SK-N-MC (cell line): ENCODE data around the gene GTPBP4.
"Not testable (repeated sequence)": the region's sequence is repeated elsewhere in the genome, so short reads cannot be mapped to it uniquely, and the experiment has no call there.

ENCODE experiments used
- DNase-seq: peaks from one replicate; pipeline ENCODE4 v3.0.0-alpha.2; 2011; ENCODE audit warnings: low read depth, low spot score
- H3K27ac ChIP-seq: fragments of 200-600 bp; sonication (generic); 2 replicates; pipeline ENCODE4 v1.5.1; 2016; ENCODE audit warnings: mixed run types
- H3K36me3 ChIP-seq: fragments of 200-600 bp; sonication (generic); 2 replicates; pipeline ENCODE4 v1.6.1; 2017; ENCODE audit warnings: antibody characterized with exemption, low read length, mixed read lengths; ENCODE audit not compliant: insufficient read depth
- H3K4me3 ChIP-seq: fragments of 200-600 bp; sonication (generic); 2 replicates; pipeline ENCODE4 v1.5.1; 2016
- H3K9ac ChIP-seq: fragments of 200-600 bp; sonication (generic); 2 replicates; pipeline ENCODE4 v1.8.0; 2017; ENCODE audit warnings: mixed run types, mixed read lengths; ENCODE audit not compliant: insufficient read length
- H3K9me3 ChIP-seq: fragments of 200-600 bp; sonication (generic); 2 replicates; pipeline ENCODE4 v1.6.1; 2017; ENCODE audit warnings: low read depth, mild to moderate bottlenecking, antibody characterized with exemption, low read length, moderate library complexity, mixed read lengths
- EZH2 ChIP-seq: fragments of 200-600 bp; sonication (generic); IDR thresholded peaks from one replicate; pipeline ENCODE4 v1.6.1; 2017; ENCODE audit warnings: antibody characterized with exemption
- FOXP2 ChIP-seq: optimal IDR thresholded peaks from 2 replicates; pipeline ENCODE3; 2011; ENCODE audit warnings: mild to moderate bottlenecking, moderate library complexity; ENCODE audit not compliant: insufficient read depth; ENCODE audit errors: extremely low read length, control extremely low read depth
- POLR2AphosphoS5 ChIP-seq: IDR thresholded peaks from 2 replicates; pipeline ENCODE4 v1.6.1; 2012; ENCODE audit warnings: mild to moderate bottlenecking, low read depth, low read length, borderline replicate concordance

Gene GTPBP4

GRCh38 chr10:1037098-1037497 lies 48.9 kb downstream of the GTPBP4 start:
- DNase-seq, result no peak
- Histone ChIP-seq H3K27ac (0 out of 2 replicates have a peak overlapping the region, but pooled peaks have one; percentile 42), H3K9ac (no peak overlapping the region), H3K9me3 (no peaks in the 10 kb centered on the region), H3K4me3 (no peak overlapping the region), H3K36me3 (peaks cover 26% of the 10 kb centered on the region)
- TF ChIP-seq EZH2 (no peak), POLR2AphosphoS5 (no peak), FOXP2 (no peak)

GRCh38 chr10:1038769-1039168 lies 50.5 kb downstream of the GTPBP4 start:
- not testable (repeated sequence) for H3K9ac ChIP-seq, DNase-seq, H3K9me3 ChIP-seq, H3K27ac ChIP-seq, H3K4me3 ChIP-seq
- peaks cover 42% of the 10 kb centered on the region for H3K36me3 ChIP-seq

- no peak for DNase-seq
- Histone ChIP-seq H3K9me3 (no peaks in the 10 kb centered on the region), H3K27ac (peak overlapping the region; percentile 46; the same call in 1 of the 2 replicates), H3K36me3 (peaks cover 52% of the 10 kb centered on the region), H3K4me3 (no peak overlapping the region), H3K9ac (no peak overlapping the region)
- TF ChIP-seq EZH2 (no peak), FOXP2 (no peak), POLR2AphosphoS5 (no peak)
Observed at GRCh38 chr10:1040133-1040532, 51.9 kb downstream of the GTPBP4 start.

- Histone ChIP-seq H3K27ac (peak overlapping the region; percentile 36; the same call in 1 of the 2 replicates), H3K4me3 (no peak overlapping the region), H3K9me3 (no peaks in the 10 kb centered on the region), H3K9ac (no peak overlapping the region), H3K36me3 (peaks cover 58% of the 10 kb centered on the region)
- DNase-seq, result no peak
- TF ChIP-seq EZH2 (no peak), POLR2AphosphoS5 (no peak), FOXP2 (no peak)
Observed at GRCh38 chr10:1041514-1041913, 53.3 kb downstream of the GTPBP4 start.

DNA sequence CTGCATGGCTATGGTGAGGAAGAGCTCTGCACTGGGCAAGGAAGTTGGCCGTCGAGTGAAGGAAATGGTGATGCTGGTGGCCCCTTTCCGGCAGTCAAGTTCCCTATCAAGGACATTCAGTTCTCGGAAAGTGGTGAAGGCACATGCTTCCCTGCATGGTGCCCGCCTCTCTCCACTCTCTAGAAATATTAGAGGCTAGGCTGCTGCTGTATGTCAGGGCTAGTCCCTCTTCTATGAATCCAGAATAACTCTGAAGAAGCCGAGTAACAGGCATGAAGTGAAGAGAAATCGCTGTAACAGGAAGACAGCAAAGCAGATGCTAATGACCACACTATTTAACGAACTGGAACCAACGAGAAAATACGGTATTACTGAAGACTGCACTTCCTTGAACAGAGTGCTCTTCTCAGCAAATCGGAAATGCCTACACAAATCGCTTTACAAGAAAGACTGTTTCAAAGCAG lies 55.3 kb downstream of the GTPBP4 start:
- H3K27ac ChIP-seq, result peak overlapping the region; percentile 67
- no peaks in the 10 kb centered on the region for H3K9me3 ChIP-seq
- TF ChIP-seq EZH2 (no peak), POLR2AphosphoS5 (no peak), FOXP2 (no peak)
- DNase-seq, result no peak
- peaks cover 58% of the 10 kb centered on the region for H3K36me3 ChIP-seq
- peak overlapping the region; percentile 26 for H3K9ac ChIP-seq
- peak overlapping the region; percentile 66; the same call in 1 of the 2 replicates for H3K4me3 ChIP-seq

DNA sequence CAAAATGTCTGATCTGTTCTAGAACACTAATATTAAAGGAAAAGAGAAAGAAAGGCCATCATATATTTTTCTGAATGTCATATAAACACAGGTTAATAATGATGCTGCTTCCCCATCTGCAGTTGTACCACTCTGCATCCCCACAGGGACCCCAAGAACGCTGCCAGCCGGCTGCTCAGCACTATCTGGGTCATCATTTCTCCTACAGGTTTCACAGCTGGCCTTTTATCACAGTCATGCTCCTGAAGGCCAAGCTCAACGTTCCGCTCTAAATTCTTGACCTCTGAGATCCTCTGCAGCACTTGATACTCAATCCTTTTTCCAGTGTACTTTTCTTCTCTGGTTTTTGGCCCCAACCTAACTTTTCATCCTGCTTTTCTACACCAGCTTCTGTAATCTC lies 55.9 kb downstream of the GTPBP4 start:
- Histone ChIP-seq H3K9ac (peak overlapping the region; percentile 41), H3K27ac (peak overlapping the region; percentile 67; the same call in 1 of the 2 replicates), H3K36me3 (peaks cover 58% of the 10 kb centered on the region), H3K9me3 (no peaks in the 10 kb centered on the region), H3K4me3 (peak overlapping the region; percentile 66; the same call in 1 of the 2 replicates)
- TF ChIP-seq EZH2 (no peak), POLR2AphosphoS5 (no peak), FOXP2 (no peak)
- no peak for DNase-seq

DNA sequence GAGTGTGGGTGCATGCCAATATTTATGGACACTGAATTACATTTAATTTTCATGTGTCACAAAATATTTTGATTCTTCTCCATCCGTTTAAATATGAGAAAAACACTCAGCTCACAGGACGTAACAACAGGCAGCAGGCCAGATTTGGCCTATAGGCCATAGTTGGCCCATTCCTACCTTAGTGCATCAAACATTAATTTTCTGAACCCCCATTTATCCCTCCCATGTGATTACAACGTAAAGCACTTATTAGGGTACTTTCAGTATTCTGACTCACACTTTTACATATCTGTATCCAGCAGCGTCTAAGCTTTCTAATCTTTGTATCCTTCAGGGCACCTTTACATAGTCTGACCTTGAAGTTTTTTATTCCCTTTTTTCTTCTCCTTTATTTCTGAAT lies 56.7 kb downstream of the GTPBP4 start:
- peak overlapping the region; percentile 50; the same call in 1 of the 2 replicates for H3K27ac ChIP-seq
- TF ChIP-seq FOXP2 (no peak), EZH2 (no peak), POLR2AphosphoS5 (no peak)
- DNase-seq, result no peak
- no peak overlapping the region for H3K9ac ChIP-seq
- H3K36me3 ChIP-seq, result peaks cover 53% of the 10 kb centered on the region
- no peaks in the 10 kb centered on the region for H3K9me3 ChIP-seq
- peak overlapping the region; percentile 66 for H3K4me3 ChIP-seq

DNA sequence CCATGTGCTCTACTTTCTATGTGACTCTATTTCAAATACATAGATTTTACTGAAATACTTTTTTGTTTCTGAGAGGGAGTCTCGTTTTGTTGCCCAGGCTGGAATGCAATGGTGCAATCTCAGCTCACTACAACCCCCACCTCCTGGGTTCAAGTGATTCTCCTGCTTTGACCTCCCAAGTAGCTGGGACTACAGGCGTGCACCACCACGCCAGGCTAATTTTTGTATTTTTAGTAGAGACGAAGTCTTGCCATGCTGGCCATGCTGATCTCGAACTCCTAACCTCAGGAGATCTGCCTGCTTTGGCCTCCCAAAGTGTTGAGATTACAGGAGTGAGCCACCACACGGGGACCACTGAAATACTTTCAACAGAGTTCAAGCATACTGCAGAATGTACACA lies 57.2 kb downstream of the GTPBP4 start:
- Histone ChIP-seq H3K36me3 (peaks cover 48% of the 10 kb centered on the region), H3K9ac (no peak overlapping the region), H3K27ac (peak overlapping the region; percentile 50; the same call in 1 of the 2 replicates), H3K9me3 (no peaks in the 10 kb centered on the region), H3K4me3 (peak overlapping the region; percentile 66)
- no peak for DNase-seq
- no peak for TF ChIP-seq POLR2AphosphoS5
- TF ChIP-seq FOXP2, result no peak
- no peak for TF ChIP-seq EZH2

DNA sequence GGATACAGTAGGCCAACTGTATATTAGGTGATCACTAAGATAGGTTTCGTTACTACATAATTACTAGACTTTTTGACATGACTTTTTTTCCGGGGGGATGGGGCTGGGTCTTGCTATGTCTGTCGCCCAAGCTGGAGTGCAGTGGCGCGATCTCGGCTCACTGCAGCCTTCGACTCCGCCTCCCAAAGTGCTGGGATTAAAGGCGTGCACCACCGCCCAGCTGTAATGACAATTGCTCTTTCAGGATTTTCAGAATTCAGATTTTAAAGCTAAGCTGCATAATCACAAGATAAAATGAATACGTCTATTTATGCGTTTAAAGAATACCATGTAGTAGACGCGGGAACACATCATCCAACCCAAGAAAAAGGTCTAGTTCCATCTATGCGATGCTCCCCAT lies 59.7 kb downstream of the GTPBP4 start:
- Histone ChIP-seq H3K9me3 (no peaks in the 10 kb centered on the region), H3K36me3 (peaks cover 25% of the 10 kb centered on the region), H3K4me3 (peak overlapping the region; percentile 91), H3K9ac (peak overlapping the region; percentile 89), H3K27ac (peak overlapping the region; percentile 90)
- no peak for DNase-seq
- TF ChIP-seq EZH2, result no peak

DNA sequence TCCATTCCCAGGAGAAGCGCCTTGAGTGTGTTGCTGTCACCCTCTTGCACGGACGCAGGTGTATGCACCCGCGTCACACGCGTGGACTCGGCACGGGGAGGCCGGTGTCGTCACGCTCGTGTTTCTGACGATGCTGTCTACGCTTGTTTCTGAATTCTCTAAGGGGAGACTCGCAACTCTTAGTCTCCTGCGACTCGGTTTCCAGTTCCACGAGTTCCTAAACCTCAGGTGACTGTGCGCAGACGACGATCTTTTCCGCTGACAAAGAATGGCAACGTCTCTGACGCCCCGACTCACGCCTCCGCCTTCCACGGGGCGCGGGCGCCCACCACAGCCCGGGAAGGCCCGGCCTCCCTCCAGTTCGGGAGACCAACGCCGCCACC lies 60.1 kb downstream of the GTPBP4 start:
- H3K9ac ChIP-seq, result peak overlapping the region; percentile 89
- no peaks in the 10 kb centered on the region for H3K9me3 ChIP-seq
- peak overlapping the region; percentile 90 for H3K27ac ChIP-seq
- peaks cover 21% of the 10 kb centered on the region for H3K36me3 ChIP-seq
- no peak for TF ChIP-seq EZH2
- TF ChIP-seq POLR2AphosphoS5, result no peak
- TF ChIP-seq FOXP2, result no peak
- H3K4me3 ChIP-seq, result peak overlapping the region; percentile 91
- DNase-seq, result no peak
